K562 (cell line): ENCODE measurements around the gene MEAF6. TPM values are rescaled to one million over a fixed set of nuclear protein-coding genes. Genes with fewer than 3 reads are reported as not detected.
A peak's percentile ranks its signal among the peaks of the same experiment; 100 is the strongest.

ENCODE experiments used
- ATF6 ChIP-seq: sonication (generic); formaldehyde crosslinking; IDR thresholded peaks from 2 replicates; pipeline ENCODE4 v1.4.0; 2020; ENCODE audit warnings: mild to moderate bottlenecking, missing genetic modification reagents
- CAMTA2 ChIP-seq: fragments of 250-450 bp; sonication (Bioruptor Pico); conservative IDR thresholded peaks from 2 replicates; pipeline ENCODE4 v1.5.1; 2022
- EGR1 ChIP-seq: fragments of 450-650 bp; conservative IDR thresholded peaks from 2 replicates; pipeline ENCODE4 v1.6.1; 2017; ENCODE audit warnings: mild to moderate bottlenecking
- HDAC1 ChIP-seq, 2 experiments: fragments of 450-650 bp; IDR thresholded peaks; 2 replicates each; pipeline ENCODE4 v1.6.1; 2016 to 2017; ENCODE audit warnings: inconsistent platforms in 1 of 2, mild to moderate bottlenecking in 1 of 2, moderate library complexity in 1 of 2
- MNT ChIP-seq, 2 experiments: fragments of 450-650 bp; conservative IDR thresholded peaks; 2 replicates each; pipeline ENCODE4 v1.6.1; 2017; ENCODE audit warnings: mild to moderate bottlenecking in 2 of 2, moderate library complexity in 2 of 2
- NRF1 ChIP-seq, 2 experiments: fragments of 450-650 bp; IDR thresholded peaks in 1 of 2; conservative IDR thresholded peaks in 1 of 2; 2 replicates each; pipeline ENCODE4 v1.6.1; 2014; ENCODE audit warnings: mild to moderate bottlenecking in 2 of 2
- PBX2 ChIP-seq, 2 experiments: IDR thresholded peaks in 1 of 2; conservative IDR thresholded peaks in 1 of 2; 2 replicates each; pipeline ENCODE4 v1.6.1; 2016; ENCODE audit warnings: low read depth in 2 of 2, mild to moderate bottlenecking in 1 of 2, missing compliant biosample characterization in 1 of 2, missing genetic modification characterization in 1 of 2, moderate library complexity in 1 of 2
- PKNOX1 ChIP-seq: fragments of 450-650 bp; IDR thresholded peaks from 2 replicates; pipeline ENCODE4 v1.6.1; 2016
- SMARCE1 ChIP-seq: fragments of 450-650 bp; IDR thresholded peaks from 2 replicates; pipeline ENCODE4 v1.7.1; 2016; ENCODE audit warnings: mild to moderate bottlenecking
- YY1 ChIP-seq, 3 experiments: IDR thresholded peaks; 2 replicates each; pipeline ENCODE4 v1.6.1; 2011; ENCODE audit warnings: low read length in 2 of 3, mild to moderate bottlenecking in 2 of 3, moderate library complexity in 2 of 3, borderline replicate concordance in 1 of 3, control low read depth in 1 of 3, low read depth in 1 of 3; ENCODE audit not compliant: insufficient read depth in 3 of 3, insufficient replicate concordance in 2 of 3, control insufficient read depth in 1 of 3, insufficient read length in 1 of 3; ENCODE audit errors: extremely low read depth in 1 of 3
- ZNF644 ChIP-seq: fragments of 200-800 bp; sonication (Bioruptor generic); IDR thresholded peaks from 2 replicates; pipeline ENCODE4 v1.6.1; 2016; ENCODE audit warnings: low read depth, missing genetic modification characterization, missing compliant biosample characterization
- polyA plus RNA-seq, 8 experiments: library from polyadenylated mRNA; depleted of rRNA in 4 of 8; stranded (reverse) in 5 of 8; unstranded in 3 of 8; fragments of >200 nt; fragmentation: Nextera tagmentation in 2 of 8; fragmentation: Illumina TruSeq in 1 of 8; extraction: Ambion mirVana in 2 of 8; extraction: Trizol in 1 of 8; gene quantifications; 2 replicates each; pipeline versions ENCODE4 v1.2.1 to v1.2.3, GENCODE V29; 2011 to 2014; ENCODE audit warnings: inconsistent platforms in 1 of 8, missing spikeins in 1 of 8
- total RNA-seq, 7 experiments: library from RNA; depleted of rRNA in 6 of 7; stranded (reverse); fragments of >200 nt in 6 of 7; fragmentation: Illumina TruSeq in 2 of 7; extraction: Trizol in 2 of 7; gene quantifications; 2 replicates each; pipeline versions ENCODE4 v1.2.1 to v1.2.3, GENCODE V29; 2011 to 2021; ENCODE audit warnings: low replicate concordance in 1 of 7
- TF ChIP-seq, protein P1 (sequence below): fragments of 250-450 bp; sonication (Bioruptor Pico); IDR thresholded peaks from 2 replicates; pipeline ENCODE4 v1.4.0; 2020

Gene MEAF6
- total and polyA plus RNA-seq, 9 of the 15 experiments (the other 6 are each of a cell fraction or from before 2014, with no cell fraction given) = 55.0 to 151 (median 92.3) TPM

GRCh38 chr1:37513795-37514349 is 694 bp downstream of the MEAF6 start (continued):
- TF ChIP-seq NRF1 (conservative IDR thresholded peaks at IDR 0.05 in 1 of 2, IDR thresholded peaks at IDR 0.05 in 1 of 2) (peak in 1 of 2 experiments; percentile 19; a peak in 3 of 4 replicates), YY1 (IDR thresholded peaks at IDR 0.05; ENCODE audit: borderline replicate concordance in 1 of 3, control insufficient read depth in 1 of 3, extremely low read depth in 1 of 3, insufficient read depth in 3 of 3, insufficient read length in 1 of 3, insufficient replicate concordance in 2 of 3, low read depth in 1 of 3, low read length in 2 of 3) (peak in 1 of 3 experiments; percentile 10), ZNF644 (tag) (no peak), SMARCE1 (peak; percentile 15; the same call in 1 of the 2 replicates), PBX2 (CRISPR knock-in tag; IDR thresholded peaks at IDR 0.05; ENCODE audit: low read depth) (no peak), PBX2 (tag; conservative IDR thresholded peaks at IDR 0.05; ENCODE audit: low read depth) (peak; percentile 20; the same call in 1 of the 2 replicates), MNT (conservative IDR thresholded peaks at IDR 0.05) (no peak), CAMTA2 (CRISPR knock-in tag) (no peak), PKNOX1 (peak; percentile 76), EGR1 (peak; percentile 72), ATF6 (CRISPR knock-in tag) (0 out of 2 replicates have a peak, but pooled peaks have one; percentile 74), HDAC1 (IDR thresholded peaks at IDR 0.05) (0 out of 4 replicates have a peak, but pooled peaks of 1 of the 2 experiments have one; percentile 17)
- TF ChIP-seq, protein P1, sequence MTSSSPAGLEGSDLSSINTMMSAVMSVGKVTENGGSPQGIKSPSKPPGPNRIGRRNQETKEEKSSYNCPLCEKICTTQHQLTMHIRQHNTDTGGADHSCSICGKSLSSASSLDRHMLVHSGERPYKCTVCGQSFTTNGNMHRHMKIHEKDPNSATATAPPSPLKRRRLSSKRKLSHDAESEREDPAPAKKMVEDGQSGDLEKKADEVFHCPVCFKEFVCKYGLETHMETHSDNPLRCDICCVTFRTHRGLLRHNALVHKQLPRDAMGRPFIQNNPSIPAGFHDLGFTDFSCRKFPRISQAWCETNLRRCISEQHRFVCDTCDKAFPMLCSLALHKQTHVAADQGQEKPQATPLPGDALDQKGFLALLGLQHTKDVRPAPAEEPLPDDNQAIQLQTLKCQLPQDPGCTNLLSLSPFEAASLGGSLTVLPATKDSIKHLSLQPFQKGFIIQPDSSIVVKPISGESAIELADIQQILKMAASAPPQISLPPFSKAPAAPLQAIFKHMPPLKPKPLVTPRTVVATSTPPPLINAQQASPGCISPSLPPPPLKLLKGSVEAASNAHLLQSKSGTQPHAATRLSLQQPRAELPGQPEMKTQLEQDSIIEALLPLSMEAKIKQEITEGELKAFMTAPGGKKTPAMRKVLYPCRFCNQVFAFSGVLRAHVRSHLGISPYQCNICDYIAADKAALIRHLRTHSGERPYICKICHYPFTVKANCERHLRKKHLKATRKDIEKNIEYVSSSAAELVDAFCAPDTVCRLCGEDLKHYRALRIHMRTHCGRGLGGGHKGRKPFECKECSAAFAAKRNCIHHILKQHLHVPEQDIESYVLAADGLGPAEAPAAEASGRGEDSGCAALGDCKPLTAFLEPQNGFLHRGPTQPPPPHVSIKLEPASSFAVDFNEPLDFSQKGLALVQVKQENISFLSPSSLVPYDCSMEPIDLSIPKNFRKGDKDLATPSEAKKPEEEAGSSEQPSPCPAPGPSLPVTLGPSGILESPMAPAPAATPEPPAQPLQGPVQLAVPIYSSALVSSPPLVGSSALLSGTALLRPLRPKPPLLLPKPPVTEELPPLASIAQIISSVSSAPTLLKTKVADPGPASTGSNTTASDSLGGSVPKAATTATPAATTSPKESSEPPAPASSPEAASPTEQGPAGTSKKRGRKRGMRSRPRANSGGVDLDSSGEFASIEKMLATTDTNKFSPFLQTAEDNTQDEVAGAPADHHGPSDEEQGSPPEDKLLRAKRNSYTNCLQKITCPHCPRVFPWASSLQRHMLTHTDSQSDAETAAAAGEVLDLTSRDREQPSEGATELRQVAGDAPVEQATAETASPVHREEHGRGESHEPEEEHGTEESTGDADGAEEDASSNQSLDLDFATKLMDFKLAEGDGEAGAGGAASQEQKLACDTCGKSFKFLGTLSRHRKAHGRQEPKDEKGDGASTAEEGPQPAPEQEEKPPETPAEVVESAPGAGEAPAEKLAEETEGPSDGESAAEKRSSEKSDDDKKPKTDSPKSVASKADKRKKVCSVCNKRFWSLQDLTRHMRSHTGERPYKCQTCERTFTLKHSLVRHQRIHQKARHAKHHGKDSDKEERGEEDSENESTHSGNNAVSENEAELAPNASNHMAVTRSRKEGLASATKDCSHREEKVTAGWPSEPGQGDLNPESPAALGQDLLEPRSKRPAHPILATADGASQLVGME = 0 out of 2 replicates have a peak, but pooled peaks have one; percentile 67
